ENCODE measurements around the gene TEKT5. TPM values are rescaled to one million over a fixed set of nuclear protein-coding genes. Genes with fewer than 3 reads are reported as not detected.
A peak's percentile ranks its signal among the peaks of the same experiment; 100 is the strongest.

Gene TEKT5
- polyA plus RNA-seq, 6 donors from 2014 or later = 0.32 to 0.35 TPM; not detected in 4

DNA sequence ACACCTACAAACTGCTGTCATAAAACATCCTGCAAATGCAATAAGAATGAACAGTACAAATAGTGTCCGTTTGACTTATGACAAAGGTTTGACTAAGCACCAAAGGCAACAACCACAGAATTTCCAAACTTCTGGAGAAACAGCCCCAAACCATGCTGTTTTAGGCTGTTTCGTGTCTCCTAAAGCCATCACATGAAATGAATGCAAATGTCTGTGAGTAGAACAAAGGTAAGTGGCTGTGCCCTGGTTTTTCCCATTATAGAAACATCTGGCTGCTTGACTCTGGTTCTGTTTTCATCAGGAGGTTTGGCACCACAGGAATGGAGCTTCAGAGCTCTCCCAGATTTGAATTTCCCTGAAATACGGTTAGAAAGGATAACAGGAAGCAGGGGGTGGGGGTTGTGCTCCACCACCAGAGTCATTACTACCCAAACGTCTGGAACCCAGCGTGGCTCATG lies 109.7 kb downstream of the TEKT5 start:
- Mint-ChIP-seq H3K9me3 (peaks cover 0 to 2% (median 0%) of the 10 kb centered on the region in 7 donors), H3K27ac (no peak overlapping the region), H3K36me3 (peaks cover 5 to 8% of the 10 kb centered on the region in 2 donors), H3K27me3 (peaks cover 54 to 61% (median 56%) of the 10 kb centered on the region in 3 donors), H3K4me3 (no peak overlapping the region), H3K4me1 (peaks cover 5 to 10% (median 6%) of the 10 kb centered on the region in 3 donors)
- no peak for DNase-seq
- ATAC-seq (ENCODE audit: low read depth in 2 of 2) = no peak

- Mint-ChIP-seq H3K9me3 (peaks cover 0 to 2% (median 0%) of the 10 kb centered on the region in 7 donors), H3K27me3 (peaks cover 50 to 72% (median 60%) of the 10 kb centered on the region in 3 donors), H3K4me1 (peaks cover 6 to 14% (median 11%) of the 10 kb centered on the region in 3 donors), H3K36me3 (peaks cover 5 to 8% of the 10 kb centered on the region in 2 donors), H3K27ac (peak overlapping the region in 2 of 6 donors; percentile 9 to 16), H3K4me3 (no peak overlapping the region)
- no peak for ATAC-seq (ENCODE audit: low read depth in 2 of 2)
- DNase-seq = no peak
These were observed 111.5 kb downstream of the TEKT5 start for GRCh38 chr16:10583269-10583668.

- Mint-ChIP-seq H3K27ac (peak overlapping the region in 1 of 6 donors; percentile 78), H3K9me3 (peaks cover 0 to 2% (median 0%) of the 10 kb centered on the region in 7 donors), H3K4me3 (peak overlapping the region in 6 of 8 donors; percentile 75 to 92 (median 84)), H3K36me3 (peaks cover 5 to 8% of the 10 kb centered on the region in 2 donors), H3K4me1 (peaks cover 6 to 11% (median 11%) of the 10 kb centered on the region in 3 donors), H3K27me3 (peaks cover 54 to 74% (median 64%) of the 10 kb centered on the region in 3 donors)
- DNase-seq = no peak
- no peak for ATAC-seq (ENCODE audit: low read depth in 2 of 2)
These were observed 113.2 kb downstream of the TEKT5 start for GRCh38 chr16:10581507-10581906.

- H3K4me1 Mint-ChIP-seq = peaks cover 6 to 11% (median 11%) of the 10 kb centered on the region in 3 donors
- peaks cover 5 to 8% of the 10 kb centered on the region in 2 donors for H3K36me3 Mint-ChIP-seq
- peak overlapping the region in 1 of 6 donors; percentile 59 for H3K27ac Mint-ChIP-seq
- peaks cover 50 to 67% (median 64%) of the 10 kb centered on the region in 3 donors for H3K27me3 Mint-ChIP-seq
- no peak for ATAC-seq (ENCODE audit: low read depth in 2 of 2)
- H3K9me3 Mint-ChIP-seq = peaks cover 0 to 2% (median 0%) of the 10 kb centered on the region in 7 donors
- peak overlapping the region; percentile 75 to 92 (median 86) for H3K4me3 Mint-ChIP-seq
- no peak for DNase-seq
These were observed 113.9 kb downstream of the TEKT5 start for GRCh38 chr16:10580883-10581247.

DNA sequence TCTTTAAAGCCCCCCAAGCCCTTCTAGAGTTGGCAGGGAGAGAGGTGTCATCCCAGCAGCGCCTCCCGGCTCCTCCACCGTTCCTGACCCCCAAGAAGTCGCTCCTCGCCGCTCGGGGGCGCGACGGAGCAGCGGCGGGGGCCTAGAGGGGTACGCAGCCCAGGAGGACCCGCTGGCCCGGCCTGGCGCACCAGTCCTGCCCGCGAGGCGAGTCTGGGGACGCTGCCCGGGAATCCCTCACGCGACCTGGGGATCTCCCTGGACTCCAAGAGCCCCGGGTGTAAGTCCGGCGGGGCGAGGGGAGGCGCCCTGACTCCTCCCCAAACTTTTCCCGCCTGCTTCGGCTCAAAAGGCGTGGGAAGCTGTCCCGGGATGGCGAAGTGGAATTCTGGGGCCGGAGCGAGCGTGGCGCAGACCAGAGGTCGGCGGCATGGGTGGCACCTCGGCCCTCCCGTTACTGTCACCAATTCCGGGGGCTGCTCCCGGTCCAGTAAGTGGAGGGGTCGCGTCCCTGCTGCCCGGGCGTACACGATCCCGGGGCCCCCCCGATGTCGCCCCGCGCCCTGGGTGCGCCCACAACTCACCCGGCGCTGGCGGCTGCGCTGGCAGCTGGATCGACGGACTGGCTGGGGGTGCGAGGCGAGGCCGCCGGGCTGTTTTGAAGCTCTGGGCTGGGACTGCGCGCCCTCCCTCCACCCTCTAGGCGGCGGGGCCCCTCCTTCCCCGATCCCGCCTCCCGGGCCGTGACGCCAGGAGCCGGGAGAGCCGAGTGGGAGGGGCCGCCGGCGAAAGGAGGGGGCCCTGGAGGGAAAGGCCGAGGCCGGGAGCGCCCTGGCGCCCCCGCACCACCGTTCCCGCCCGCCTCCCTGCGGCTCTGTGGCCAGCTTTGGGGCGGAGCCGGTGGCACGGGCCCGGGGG lies 114.5 kb downstream of the TEKT5 start, which contains the start of gene EMP2:
EMP2 (minus strand) TSS at position 634 of the 918 bp plus-strand sequence. CDS start 32,981 bp downstream, outside the sequence.
- Mint-ChIP-seq H3K27ac (peak within 1 kb of the TSS in 3 of 6 donors; percentile 59 to 78 (median 72)), H3K27me3 (peaks cover 49 to 67% (median 62%) of the 10 kb centered on the region in 3 donors), H3K36me3 (peaks cover 5 to 8% of the 10 kb centered on the region in 2 donors), H3K4me1 (peaks cover 6 to 11% (median 11%) of the 10 kb centered on the region in 3 donors), H3K9me3 (peaks cover 0 to 2% (median 0%) of the 10 kb centered on the region in 7 donors), H3K4me3 (peak within 1 kb of the TSS; percentile 75 to 92 (median 86))
- ATAC-seq (ENCODE audit: low read depth in 2 of 2) (peak; percentile 43 to 70), DNase-seq (peak; percentile 10)

DNA sequence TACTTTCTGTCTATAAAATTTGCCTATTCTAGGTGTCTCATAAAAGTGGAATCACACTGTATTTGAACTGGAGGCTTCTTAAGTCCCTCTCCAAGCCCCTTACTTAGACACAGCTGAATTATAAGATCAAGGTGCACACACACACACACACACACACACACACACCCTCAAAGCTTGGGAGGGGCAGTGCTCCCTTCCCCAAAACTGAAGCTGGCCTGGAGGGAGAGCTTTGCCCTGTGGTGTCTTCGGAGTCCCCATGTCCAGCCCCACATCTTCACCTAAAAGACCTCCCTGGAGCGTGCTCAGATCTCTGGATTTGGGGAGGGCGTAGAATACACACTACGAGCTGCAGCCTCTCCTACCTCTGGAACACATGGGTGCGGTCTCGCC lies 115.2 kb downstream of the TEKT5 start:
- Mint-ChIP-seq H3K4me3 (peak overlapping the region; percentile 53 to 82 (median 76)), H3K4me1 (peaks cover 6 to 11% (median 11%) of the 10 kb centered on the region in 3 donors), H3K9me3 (peaks cover 0 to 2% (median 0%) of the 10 kb centered on the region in 7 donors), H3K27ac (peak overlapping the region in 1 of 6 donors; percentile 72), H3K27me3 (peaks cover 43 to 67% (median 58%) of the 10 kb centered on the region in 3 donors), H3K36me3 (peaks cover 5 to 8% of the 10 kb centered on the region in 2 donors)
- ATAC-seq (ENCODE audit: low read depth in 2 of 2) = peak in 1 of 2 donors; percentile 9
- DNase-seq = no peak

GRCh38 chr16:10578474-10579316 lies 116.0 kb downstream of the TEKT5 start:
- ATAC-seq (ENCODE audit: low read depth in 2 of 2) (no peak), DNase-seq (no peak)
- Mint-ChIP-seq H3K4me3 (peak overlapping the region in 3 of 8 donors; percentile 32 to 75 (median 53)), H3K36me3 (peaks cover 5 to 8% of the 10 kb centered on the region in 2 donors), H3K4me1 (peaks cover 6 to 11% (median 11%) of the 10 kb centered on the region in 3 donors), H3K27me3 (peaks cover 40 to 59% (median 53%) of the 10 kb centered on the region in 3 donors), H3K27ac (no peak overlapping the region), H3K9me3 (peaks cover 0 to 2% (median 0%) of the 10 kb centered on the region in 7 donors)

Other genes with a start within 250 kb of the TEKT5 start
- under 1 TPM in 2 of 6 donors, not detected in 4; 0.26 to 0.74 TPM for gene EMP2, start 114.3 kb downstream of the TEKT5 start, polyA plus RNA-seq (ENCODE audit: low read depth in 6 of 6)
- gene NUBP1, start 48.9 kb upstream of the TEKT5 start, polyA plus RNA-seq (ENCODE audit: low read depth in 6 of 6) = 10 to 100 TPM; 45.4 to 78.3 (median 63.5) TPM
- gene TVP23A, start 123.9 kb upstream of the TEKT5 start, polyA plus RNA-seq (ENCODE audit: low read depth in 6 of 6) = under 1 TPM in 5 of 6 donors, not detected in 1; 0.27 to 0.82 (median 0.36) TPM
- gene CIITA, start 182.3 kb upstream of the TEKT5 start, polyA plus RNA-seq (ENCODE audit: low read depth in 6 of 6) = 100 to 1,000 TPM; 130 to 259 (median 150) TPM
- 10 to 100 TPM; 10.1 to 22.6 (median 15.6) TPM for gene DEXI, start 247.5 kb upstream of the TEKT5 start, polyA plus RNA-seq (ENCODE audit: low read depth in 6 of 6)
- 10 to 100 TPM; 11.8 to 34.9 (median 18.7) TPM for gene CLEC16A, start 249.6 kb upstream of the TEKT5 start, polyA plus RNA-seq (ENCODE audit: low read depth in 6 of 6)